CD14-positive monocyte (primary cell): Measurements from ENCODE around the gene CLDN20. TPM values are rescaled to one million over a fixed set of nuclear protein-coding genes. Genes with fewer than 3 reads are reported as not detected.
A peak's percentile ranks its signal among the peaks of the same experiment; 100 is the strongest.

ENCODE experiments used
- DNase-seq, 3 donors: peaks; one replicate each; pipeline ENCODE4 v3.0.0-alpha.2; 2011 to 2022
- H2AFZ ChIP-seq: 2 replicates; pipeline ENCODE4 v1.6.0; 2012; ENCODE audit warnings: mild to moderate bottlenecking, low read depth, low read length, inconsistent platforms; ENCODE audit not compliant: insufficient read depth, poor library complexity, severe bottlenecking
- H3K27ac ChIP-seq, 2 donors: 1 replicate in 1 of 2; 2 replicates in 1 of 2; pipeline ENCODE4 v1.5.1; 2012 to 2013; ENCODE audit warnings: low read length in 2 of 2, control low read depth in 1 of 2, inconsistent platforms in 1 of 2, low read depth in 1 of 2, mild to moderate bottlenecking in 1 of 2
- H3K27me3 ChIP-seq, 2 donors: one replicate each; pipeline versions ENCODE4 v1.6.0 to v1.6.1; 2011 to 2013; ENCODE audit warnings: low read length in 2 of 2; ENCODE audit not compliant: control insufficient read depth in 2 of 2, insufficient read depth in 2 of 2
- H3K36me3 ChIP-seq, 2 donors: replicated peaks in 1 of 2; 1 replicate in 1 of 2; 2 replicates in 1 of 2; pipeline versions ENCODE4 v1.5.1 to v1.6.1; 2012 to 2013; ENCODE audit warnings: low read length in 2 of 2, control low read depth in 1 of 2, inconsistent platforms in 1 of 2, mild to moderate bottlenecking in 1 of 2; ENCODE audit not compliant: insufficient read depth in 2 of 2, control insufficient read depth in 1 of 2
- H3K4me1 ChIP-seq, 2 donors: 1 replicate in 1 of 2; 2 replicates in 1 of 2; pipeline versions ENCODE4 v1.5.1 to v1.6.1; 2012 to 2013; ENCODE audit warnings: low read length in 2 of 2, control low read depth in 1 of 2, inconsistent platforms in 1 of 2, mild to moderate bottlenecking in 1 of 2, moderate library complexity in 1 of 2; ENCODE audit not compliant: insufficient read depth in 2 of 2, control insufficient read depth in 1 of 2
- H3K4me2 ChIP-seq: replicated peaks from 2 replicates; pipeline ENCODE3; 2012; ENCODE audit warnings: low read length, moderate library complexity, mild to moderate bottlenecking; ENCODE audit not compliant: poor library complexity, severe bottlenecking; ENCODE audit errors: extremely low read depth
- H3K4me3 ChIP-seq, 3 experiments: fragments of 200-600 bp in 1 of 3; sonication (generic) in 1 of 3; replicated peaks in 1 of 3; 1 replicate in 2 of 3; 2 replicates in 1 of 3; pipeline ENCODE4 v1.5.1; 2011 to 2013; ENCODE audit warnings: low read length in 3 of 3, mild to moderate bottlenecking in 3 of 3, control low read depth in 2 of 3, low read depth in 2 of 3, inconsistent platforms in 1 of 3, moderate library complexity in 1 of 3
- H3K79me2 ChIP-seq: 2 replicates; pipeline ENCODE4 v1.6.0; 2012; ENCODE audit warnings: mild to moderate bottlenecking, control low read depth, inconsistent platforms, low read length, moderate library complexity; ENCODE audit not compliant: insufficient read depth
- H3K9ac ChIP-seq: 2 replicates; pipeline ENCODE4 v1.6.0; 2017; ENCODE audit warnings: low read length, mild to moderate bottlenecking; ENCODE audit not compliant: insufficient read depth, poor library complexity, severe bottlenecking
- H3K9me3 ChIP-seq, 2 donors: replicated peaks in 1 of 2; 1 replicate in 1 of 2; 2 replicates in 1 of 2; pipeline versions ENCODE4 v1.5.1 to v1.6.1; 2012 to 2013; ENCODE audit warnings: low read length in 2 of 2, control low read depth in 1 of 2; ENCODE audit not compliant: control insufficient read depth in 1 of 2, insufficient read depth in 1 of 2
- H4K20me1 ChIP-seq: 2 replicates; pipeline ENCODE4 v1.6.0; 2012; ENCODE audit warnings: mild to moderate bottlenecking, low read length, control low read depth, moderate library complexity; ENCODE audit not compliant: insufficient read depth
- H3K27ac Mint-ChIP-seq, 7 donors: one replicate each; pipeline ENCODE4 v1.8.0; 2020; ENCODE audit warnings: mild to moderate bottlenecking in 7 of 7, mixed read lengths in 7 of 7, moderate library complexity in 6 of 7, inconsistent platforms in 2 of 7
- H3K27me3 Mint-ChIP-seq, 3 donors: one replicate each; pipeline ENCODE4 v1.8.0; 2021 to 2022; ENCODE audit warnings: low read depth in 3 of 3, mild to moderate bottlenecking in 3 of 3, mixed read lengths in 3 of 3, moderate library complexity in 3 of 3, inconsistent platforms in 1 of 3
- H3K36me3 Mint-ChIP-seq, 2 donors: one replicate each; pipeline ENCODE4 v1.8.0; 2020; ENCODE audit warnings: mixed read lengths in 2 of 2, inconsistent platforms in 1 of 2, mild to moderate bottlenecking in 1 of 2
- H3K4me1 Mint-ChIP-seq: one replicate; pipeline ENCODE4 v1.8.0; 2020; ENCODE audit warnings: mild to moderate bottlenecking, mixed read lengths
- H3K4me3 Mint-ChIP-seq, 2 donors: one replicate each; pipeline ENCODE4 v1.8.0; 2020; ENCODE audit warnings: mild to moderate bottlenecking in 2 of 2, mixed read lengths in 2 of 2, moderate library complexity in 1 of 2
- H3K9me3 Mint-ChIP-seq, 7 donors: one replicate each; pipeline ENCODE4 v1.8.0; 2020 to 2022; ENCODE audit warnings: mixed read lengths in 7 of 7, mild to moderate bottlenecking in 6 of 7, moderate library complexity in 6 of 7, inconsistent platforms in 2 of 7
- CTCF ChIP-seq: fragments of 200-600 bp; IDR thresholded peaks from one replicate; pipeline ENCODE4 v1.8.0; 2022; ENCODE audit warnings: antibody characterized with exemption, mild to moderate bottlenecking
- WGBS: methylation state at CpG from one replicate; pipeline ENCODE4 v1.1.5; 2013; ENCODE audit warnings: missing lambda C conversion rate; ENCODE audit not compliant: insufficient coverage; 5-methylcytosine and 5-hydroxymethylcytosine counted together
- intact Hi-C, 2 donors: fragments of 100-400 bp; cut with micrococcal nuclease; formaldehyde crosslinking; loops; one replicate each; pipeline versions ENCODE4 v1.15.0 to v1.15.1; 2023
- polyA plus RNA-seq, 3 donors: library from polyadenylated mRNA; depleted of rRNA in 1 of 3; unstranded in 2 of 3; stranded (reverse) in 1 of 3; fragments of 300-500 nt in 2 of 3; fragments of >200 nt in 1 of 3; fragmentation: Illumina TruSeq in 2 of 3; gene quantifications; 1 replicate in 2 of 3; 2 replicates in 1 of 3; pipeline ENCODE4 v1.2.3, GENCODE V29; 2012 to 2021

The CLDN20 gene
- polyA plus RNA-seq, 3 donors: not detected

GRCh38 chr6:155306958-155307357, 43.1 kb downstream of the CLDN20 start:
- Histone ChIP-seq H3K27me3 (no peaks in the 10 kb centered on the region), H3K36me3 (peaks cover 4 to 51% of the 10 kb centered on the region in 2 donors), H3K9ac (no peak overlapping the region), H3K4me2 (no peak overlapping the region), H4K20me1 (no peaks in the 10 kb centered on the region), H2AFZ (no peak overlapping the region), H3K27ac (no peak overlapping the region), H3K4me1 (no peaks in the 10 kb centered on the region), H3K4me3 (no peak overlapping the region), H3K9me3 (no peaks in the 10 kb centered on the region), H3K79me2 (no peaks in the 10 kb centered on the region)
- TF ChIP-seq CTCF: no peak
- intact Hi-C loops: no loop called here
- H3K36me3 Mint-ChIP-seq: peaks cover 32 to 51% of the 10 kb centered on the region in 2 donors
- peaks cover 2% of the 10 kb centered on the region for H3K4me1 Mint-ChIP-seq
- WGBS: 95% methylated on average over 2 of the region's 2 CpGs
- peaks cover 0 to 5% (median 1%) of the 10 kb centered on the region in 7 donors for H3K9me3 Mint-ChIP-seq
- H3K27me3 Mint-ChIP-seq: no peaks in the 10 kb centered on the region
- no peak overlapping the region for H3K4me3 Mint-ChIP-seq
- H3K27ac Mint-ChIP-seq: peak overlapping the region in 1 of 7 donors; percentile 48
- DNase-seq: no peak

GRCh38 chr6:155309150-155309549, 45.3 kb downstream of the CLDN20 start:
- H3K27ac ChIP-seq: no peak overlapping the region
- H3K9ac ChIP-seq: no peak overlapping the region
- peaks cover 7 to 12% of the 10 kb centered on the region in 2 donors for H3K4me1 ChIP-seq
- no peak overlapping the region for H3K27ac Mint-ChIP-seq
- WGBS: 100% methylated on average over 2 of the region's 4 CpGs
- no peak overlapping the region for H3K4me3 ChIP-seq
- no peaks in the 10 kb centered on the region for H3K9me3 ChIP-seq
- no peaks in the 10 kb centered on the region for H3K27me3 ChIP-seq
- DNase-seq: no peak
- H3K27me3 Mint-ChIP-seq: no peaks in the 10 kb centered on the region
- peaks cover 4 to 39% of the 10 kb centered on the region in 2 donors for H3K36me3 ChIP-seq
- peaks cover 8% of the 10 kb centered on the region for H3K4me1 Mint-ChIP-seq
- peaks cover 0 to 5% (median 0%) of the 10 kb centered on the region in 7 donors for H3K9me3 Mint-ChIP-seq
- H3K79me2 ChIP-seq: peaks cover 10% of the 10 kb centered on the region
- intact Hi-C loops: no loop called here
- no peak overlapping the region for H2AFZ ChIP-seq
- no peaks in the 10 kb centered on the region for H4K20me1 ChIP-seq
- H3K4me2 ChIP-seq: no peak overlapping the region
- H3K4me3 Mint-ChIP-seq: no peak overlapping the region
- TF ChIP-seq CTCF: no peak
- peaks cover 28 to 41% of the 10 kb centered on the region in 2 donors for H3K36me3 Mint-ChIP-seq
